Measurements from ENCODE around the gene ARID4B.
"Not testable (repeated sequence)": the region's sequence is repeated elsewhere in the genome, so short reads cannot be mapped to it uniquely, and the experiment has no call there.

The ARID4B gene

GRCh38 chr1:235327559-235328270, at the start of gene ARID4B:
ARID4B (minus strand) TSS chr1:235328179; CDS start chr1:235326919, 1,260 bp downstream.
- peak within 1 kb of the TSS; percentile 96 for H3K4me3 ChIP-seq (ENCODE audit: low read depth, low read length)
- no peak for DNase-seq (ENCODE audit: low read depth)
- TF ChIP-seq CTCF (conservative IDR thresholded peaks at IDR 0.05; ENCODE audit: low read depth, low read length): no peak

DNA sequence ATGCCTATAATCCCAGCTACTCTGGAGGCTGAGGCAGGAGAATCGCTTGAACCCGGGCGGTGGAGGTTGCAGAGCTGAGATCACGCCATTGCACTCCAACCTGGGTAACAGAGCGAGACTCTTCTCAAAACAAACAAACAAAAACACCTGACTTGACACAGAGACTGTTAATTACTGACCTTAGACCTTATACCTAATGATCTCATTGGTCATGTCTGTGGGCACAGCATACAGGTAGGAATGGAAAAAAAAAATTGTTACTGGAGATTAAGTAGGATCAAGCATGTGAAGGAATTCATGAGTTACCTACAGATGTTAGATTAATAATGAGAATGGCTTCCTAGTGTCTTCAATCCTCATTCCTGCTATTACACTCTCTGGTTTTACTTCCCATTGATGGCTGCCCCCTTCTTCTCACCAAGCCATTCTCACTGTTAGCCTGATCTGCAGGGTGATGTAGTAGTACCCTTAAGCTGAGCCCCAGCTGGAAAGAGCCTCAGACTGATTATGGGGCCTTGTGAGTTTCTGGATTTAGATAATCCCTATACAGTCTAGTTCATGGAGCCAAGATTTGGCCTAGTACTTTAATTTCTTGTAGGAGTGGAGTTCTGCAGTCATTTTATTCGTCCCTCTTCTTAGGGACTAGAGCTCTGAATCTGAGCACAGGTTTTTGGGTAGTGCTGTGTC, 48.1 kb upstream of the ARID4B start:
- DNase-seq (ENCODE audit: low read depth): no peak
- TF ChIP-seq CTCF (conservative IDR thresholded peaks at IDR 0.05; ENCODE audit: low read depth, low read length): no peak
- H3K4me3 ChIP-seq (ENCODE audit: low read depth, low read length): no peak overlapping the region

GRCh38 chr1:235369802-235370201, 41.8 kb upstream of the ARID4B start:
- no peak for TF ChIP-seq CTCF (conservative IDR thresholded peaks at IDR 0.05; ENCODE audit: low read depth, low read length)
- H3K4me3 ChIP-seq (ENCODE audit: low read depth, low read length): no peak overlapping the region
- DNase-seq (ENCODE audit: low read depth): no peak

GRCh38 chr1:235368428-235368827, 40.4 kb upstream of the ARID4B start:
- DNase-seq (ENCODE audit: low read depth): no peak
- TF ChIP-seq CTCF (conservative IDR thresholded peaks at IDR 0.05; ENCODE audit: low read depth, low read length): no peak
- peak overlapping the region; percentile 97 for H3K4me3 ChIP-seq (ENCODE audit: low read depth, low read length)

DNA sequence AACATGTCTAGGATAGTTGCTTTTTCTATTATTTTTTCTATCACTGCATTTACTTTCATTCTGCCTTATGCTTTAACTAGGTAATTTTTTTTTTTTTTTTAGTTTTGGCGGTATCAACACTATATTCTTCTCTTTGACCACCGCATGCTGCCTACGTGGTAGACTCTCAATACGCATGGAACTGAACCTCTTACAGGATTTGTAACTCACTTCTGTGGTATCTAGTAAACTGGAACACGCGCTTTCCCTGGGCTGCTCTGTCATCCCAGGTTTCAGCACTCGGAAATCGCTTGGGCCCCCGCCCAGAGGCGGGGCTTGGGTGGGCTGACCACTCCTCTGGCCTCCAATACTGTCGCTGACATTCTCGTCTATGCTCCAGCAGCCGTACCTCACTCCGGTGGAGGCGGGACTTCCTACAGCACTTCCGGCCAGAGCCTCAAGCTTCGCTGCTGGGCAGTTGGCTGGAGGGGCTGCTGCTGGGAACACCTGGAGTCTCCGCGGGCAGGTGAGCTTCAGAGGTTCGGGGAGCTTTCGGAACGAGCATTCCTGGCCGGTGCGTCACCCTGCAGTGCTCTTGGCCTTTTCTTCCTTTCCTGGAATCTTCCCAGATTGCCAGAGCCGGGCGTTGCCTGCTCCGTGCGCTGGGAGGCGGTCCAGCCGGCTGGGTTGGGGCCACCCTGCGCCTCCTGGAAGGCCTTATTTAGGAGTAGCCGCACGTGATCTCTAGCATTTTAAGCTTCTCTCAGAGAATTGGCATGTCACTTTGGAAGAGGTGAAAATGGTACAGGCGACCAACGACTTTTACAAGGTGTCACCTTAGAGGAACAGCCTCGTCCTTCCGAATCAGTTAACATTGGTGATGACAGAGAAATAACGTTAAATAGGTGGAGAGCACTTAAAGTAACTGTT, 39.3 kb upstream of the ARID4B start, which contains the start of gene TBCE:
TBCE (plus strand) TSS at position 428 of the 909 bp plus-strand sequence. CDS start 12,623 bp downstream, outside the sequence.
- H3K4me3 ChIP-seq (ENCODE audit: low read depth, low read length): peak within 1 kb of the TSS; percentile 97
- DNase-seq (ENCODE audit: low read depth): peak; percentile 98
- peak; percentile 36 for TF ChIP-seq CTCF (conservative IDR thresholded peaks at IDR 0.05; ENCODE audit: low read depth, low read length)

- H3K4me3 ChIP-seq (ENCODE audit: low read depth, low read length): no peak overlapping the region
- TF ChIP-seq CTCF (conservative IDR thresholded peaks at IDR 0.05; ENCODE audit: low read depth, low read length): no peak
- DNase-seq (ENCODE audit: low read depth): no peak
Observed at GRCh38 chr1:235366286-235366685, 38.3 kb upstream of the ARID4B start.

- not testable (repeated sequence) for DNase-seq (ENCODE audit: low read depth); H3K4me3 ChIP-seq (ENCODE audit: low read depth, low read length)
Observed at GRCh38 chr1:235364189-235364588, 36.2 kb upstream of the ARID4B start.
